H1 (cell line): ENCODE data around the gene CEP57. TPM values are rescaled to one million over a fixed set of nuclear protein-coding genes. Genes with fewer than 3 reads are reported as not detected.
"Not testable (repeated sequence)": the region's sequence is repeated elsewhere in the genome, so short reads cannot be mapped to it uniquely, and the experiment has no call there.

ENCODE experiments used
- CTCF ChIA-PET: fragments of 300-600 bp; sonication (Branson Sonifier 250); formaldehyde crosslinking; loops from one replicate; lab custom pipeline; 2021; ENCODE audit not compliant: partially characterized antibody; lab: Charles Lee
- POLR2A ChIA-PET: fragments of 300-600 bp; sonication (Branson Sonifier 250); formaldehyde crosslinking; loops from one replicate; lab custom pipeline; 2021; ENCODE audit warnings: inconsistent platforms; ENCODE audit not compliant: partially characterized antibody; lab: Charles Lee
- DNase-seq, 2 experiments: peaks; one replicate each; pipeline versions ENCODE4 v3.0.0 to v3.0.0-alpha.2; 2010 to 2022; ENCODE audit warnings: low spot score in 2 of 2, low read depth in 1 of 2, mixed read lengths in 1 of 2
- FAIRE-seq: peaks from 2 replicates; lab custom pipeline; 2011; peaks lifted over from hg19 to GRCh38; lab: Jason Lieb, UNC
- H2AFZ ChIP-seq: 2 replicates; pipeline ENCODE4 v1.8.1; 2012; ENCODE audit warnings: low read length, inconsistent platforms
- H2AK5ac ChIP-seq: 2 replicates; pipeline ENCODE4 v1.6.1; 2013; ENCODE audit warnings: low read depth, low read length
- H2BK120ac ChIP-seq: replicated peaks from 2 replicates; pipeline ENCODE3; 2013; ENCODE audit warnings: low read depth, low read length, inconsistent platforms
- H2BK12ac ChIP-seq: 2 replicates; pipeline ENCODE4 v1.6.1; 2013; ENCODE audit warnings: low read depth, low read length
- H2BK15ac ChIP-seq: 2 replicates; pipeline ENCODE4 v1.6.1; 2013; ENCODE audit warnings: low read length
- H2BK20ac ChIP-seq: 2 replicates; pipeline ENCODE4 v1.6.1; 2013; ENCODE audit warnings: low read length
- H2BK5ac ChIP-seq: 2 replicates; pipeline ENCODE4 v1.6.1; 2013; ENCODE audit warnings: low read depth, low read length
- H3K14ac ChIP-seq: 2 replicates; pipeline ENCODE4 v1.6.1; 2013; ENCODE audit warnings: inconsistent platforms; ENCODE audit not compliant: insufficient read length
- H3K18ac ChIP-seq: 2 replicates; pipeline ENCODE4 v1.6.1; 2013; ENCODE audit warnings: low read length; ENCODE audit errors: extremely low read depth
- H3K23ac ChIP-seq: 2 replicates; pipeline ENCODE4 v1.6.1; 2013; ENCODE audit warnings: inconsistent platforms; ENCODE audit not compliant: insufficient read length
- H3K23me2 ChIP-seq: 2 replicates; pipeline ENCODE4 v1.6.1; 2013; ENCODE audit warnings: low read depth, low read length
- H3K27ac ChIP-seq: 2 replicates; pipeline ENCODE4 v1.6.1; 2011; ENCODE audit warnings: low read depth, low read length, inconsistent platforms
- H3K27me3 ChIP-seq, 4 experiments: replicated peaks in 1 of 4; 1 replicate in 1 of 4; 2 replicates in 3 of 4; pipeline versions ENCODE4 v1.6.1 to v1.8.1; 2011 to 2013; ENCODE audit warnings: low read length in 3 of 4, mild to moderate bottlenecking in 3 of 4, inconsistent platforms in 2 of 4, mixed read lengths in 2 of 4, moderate library complexity in 1 of 4; ENCODE audit not compliant: control insufficient read depth in 3 of 4, insufficient read depth in 3 of 4; ENCODE audit errors: extremely low read depth in 1 of 4
- H3K36me3 ChIP-seq, 4 experiments: 2 replicates each; pipeline versions ENCODE4 v1.6.1 to v1.8.1; 2011 to 2013; ENCODE audit warnings: mild to moderate bottlenecking in 4 of 4, low read length in 3 of 4, moderate library complexity in 2 of 4, control low read depth in 1 of 4, inconsistent platforms in 1 of 4; ENCODE audit not compliant: insufficient read depth in 4 of 4, control insufficient read depth in 2 of 4
- H3K4ac ChIP-seq: replicated peaks from 2 replicates; pipeline ENCODE3; 2013; ENCODE audit warnings: low read length, low read depth, mixed read lengths, inconsistent platforms; ENCODE audit not compliant: insufficient read length
- H3K4me1 ChIP-seq, 4 experiments: replicated peaks in 1 of 4; 1 replicate in 1 of 4; 2 replicates in 3 of 4; pipeline versions ENCODE4 v1.6.1 to v1.8.1; 2011 to 2013; ENCODE audit warnings: low read length in 3 of 4, inconsistent platforms in 2 of 4, mixed read lengths in 1 of 4; ENCODE audit not compliant: insufficient read depth in 4 of 4, control insufficient read depth in 3 of 4
- H3K4me2 ChIP-seq, 2 experiments: 2 replicates each; pipeline versions ENCODE4 v1.6.1 to v1.8.1; 2011 to 2013; ENCODE audit warnings: low read depth in 2 of 2, low read length in 2 of 2, control low read depth in 1 of 2, inconsistent platforms in 1 of 2, mild to moderate bottlenecking in 1 of 2; ENCODE audit not compliant: insufficient read depth in 1 of 2
- H3K4me3 ChIP-seq, 4 experiments: fragments of 200-600, 300-600 bp in 1 of 4; sonication (generic), shearing (Covaris generic), sonication (Bioruptor Twin) in 1 of 4; 2 replicates each; pipeline versions ENCODE4 v1.5.1 to v1.8.1; 2011 to 2016; ENCODE audit warnings: low read length in 4 of 4, low read depth in 3 of 4, control low read depth in 2 of 4, inconsistent platforms in 2 of 4, mild to moderate bottlenecking in 2 of 4, mixed read lengths in 1 of 4, moderate library complexity in 1 of 4; ENCODE audit not compliant: insufficient read depth in 2 of 4; ENCODE audit errors: extremely low read depth in 1 of 4
- H3K56ac ChIP-seq: replicated peaks from 2 replicates; pipeline ENCODE3; 2013; ENCODE audit warnings: low read depth, mild to moderate bottlenecking, mixed read lengths, low read length, inconsistent platforms; ENCODE audit not compliant: insufficient read length
- H3K79me1 ChIP-seq: 2 replicates; pipeline ENCODE4 v1.6.1; 2013; ENCODE audit warnings: low read depth, low read length, control low read depth
- H3K79me2 ChIP-seq, 2 experiments: 2 replicates each; pipeline versions ENCODE4 v1.6.1 to v1.8.1; 2012 to 2013; ENCODE audit warnings: low read length in 2 of 2, mild to moderate bottlenecking in 2 of 2, inconsistent platforms in 1 of 2; ENCODE audit not compliant: insufficient read depth in 2 of 2, control insufficient read depth in 1 of 2
- H3K9ac ChIP-seq, 4 experiments: replicated peaks in 1 of 4; 1 replicate in 1 of 4; 2 replicates in 3 of 4; pipeline versions ENCODE4 v1.6.1 to v1.8.1; 2011 to 2013; ENCODE audit warnings: low read depth in 3 of 4, low read length in 3 of 4, control low read depth in 2 of 4, mild to moderate bottlenecking in 2 of 4, moderate library complexity in 2 of 4, inconsistent platforms in 1 of 4; ENCODE audit errors: extremely low read depth in 1 of 4
- H3K9me3 ChIP-seq, 2 experiments: 2 replicates each; pipeline versions ENCODE4 v1.6.1 to v1.8.1; 2012 to 2013; ENCODE audit warnings: mild to moderate bottlenecking in 2 of 2, moderate library complexity in 2 of 2, control low read depth in 1 of 2, inconsistent platforms in 1 of 2, low read depth in 1 of 2, low read length in 1 of 2, mixed read lengths in 1 of 2; ENCODE audit not compliant: insufficient read depth in 2 of 2
- H4K20me1 ChIP-seq, 2 experiments: replicated peaks in 1 of 2; 2 replicates each; pipeline versions ENCODE3 to v1.8.1; 2011 to 2013; ENCODE audit warnings: inconsistent platforms in 2 of 2, low read length in 2 of 2, mild to moderate bottlenecking in 1 of 2; ENCODE audit not compliant: insufficient read depth in 2 of 2, control insufficient read depth in 1 of 2
- H4K5ac ChIP-seq: 2 replicates; pipeline ENCODE4 v1.6.1; 2013; ENCODE audit warnings: low read length, low read depth, mixed read lengths, inconsistent platforms; ENCODE audit not compliant: insufficient read length
- H4K8ac ChIP-seq: 2 replicates; pipeline ENCODE4 v1.8.0; 2013; ENCODE audit warnings: mild to moderate bottlenecking, moderate library complexity, low read length, inconsistent platforms; ENCODE audit not compliant: insufficient read depth; ENCODE audit errors: extremely low read depth
- H4K91ac ChIP-seq: replicated peaks from 2 replicates; pipeline ENCODE3; 2013; ENCODE audit warnings: low read length, mixed read lengths, inconsistent platforms; ENCODE audit not compliant: insufficient read length
- WGBS, 2 experiments: shearing (Covaris generic) in 1 of 2; methylation state at CpG; one replicate each; pipeline versions ENCODE4 v1.1.6 to v1.1.7; 2013 to 2015; ENCODE audit warnings: low lambda C conversion rate in 2 of 2, mixed read lengths in 2 of 2, inconsistent platforms in 1 of 2, low coverage in 1 of 2, missing lambda C conversion rate in 1 of 2; ENCODE audit not compliant: insufficient replicate concordance in 2 of 2, insufficient coverage in 1 of 2, insufficient read length in 1 of 2; ENCODE audit errors: extremely low coverage in 1 of 2, missing lambda C conversion rate in 1 of 2; 5-methylcytosine and 5-hydroxymethylcytosine counted together
- polyA plus RNA-seq, 7 experiments: library from polyadenylated mRNA; depleted of rRNA in 3 of 7; stranded (reverse) in 5 of 7; unstranded in 2 of 7; fragments of >200 nt in 5 of 7; fragments of 200-250 nt in 2 of 7; gene quantifications; 1 replicate in 5 of 7; 2 replicates in 1 of 7; 4 replicates in 1 of 7; pipeline versions ENCODE4 v1.2.1 to v1.2.3, GENCODE V29; 2011 to 2013; ENCODE audit warnings: missing spikeins in 2 of 7, mixed read lengths in 2 of 7
- total RNA-seq: library from RNA; stranded (reverse); fragmentation: NEBNext Ultra II Directional; extraction: Animal tissue kit (Norgen Biotek cat#: 25700); gene quantifications from 2 replicates; pipeline ENCODE4 v1.2.1, GENCODE V29; 2021

CEP57 gene
- total and polyA plus RNA-seq, 2 of the 8 experiments (the other 6 are each of a cell fraction or from before 2014, with no cell fraction given), result 26.3 to 72.7 TPM

GRCh38 chr11:95806464-95806863 is 16.2 kb downstream of the CEP57 start:
- not testable (repeated sequence) for H4K20me1 ChIP-seq, H4K5ac ChIP-seq, H2BK15ac ChIP-seq, H2BK12ac ChIP-seq, FAIRE-seq, H3K14ac ChIP-seq, H3K23ac ChIP-seq, H3K23me2 ChIP-seq, H4K91ac ChIP-seq, H3K9ac ChIP-seq, H3K4me2 ChIP-seq, H3K27me3 ChIP-seq, H3K79me1 ChIP-seq, H3K4me3 ChIP-seq, H3K56ac ChIP-seq, H2AK5ac ChIP-seq, DNase-seq, H3K18ac ChIP-seq, H3K27ac ChIP-seq, H4K8ac ChIP-seq, H2AFZ ChIP-seq, H3K4me1 ChIP-seq, H2BK20ac ChIP-seq, H2BK5ac ChIP-seq, H2BK120ac ChIP-seq, H3K79me2 ChIP-seq, H3K4ac ChIP-seq
- Histone ChIP-seq H3K9me3 (peaks cover 12 to 14% of the 10 kb centered on the region in 2 experiments; a peak in 3 of 4 replicates), H3K36me3 (peaks cover 5 to 46% (median 28%) of the 10 kb centered on the region in 4 experiments; a peak in 7 of 8 replicates)
- WGBS, 2 experiments, result 93% methylated on average over 6 of the region's 6 CpGs; no CpG with 5 or more reads in 1 of the 2 experiments
- CTCF ChIA-PET, result interaction anchor here (1.1 kb wide), 1 partner anchor 11 kb away, joined by 3 read pairs; no protein-coding TSS in a partner anchor
- POLR2A ChIA-PET, result interaction anchor here (1.2 to 4.8 kb wide), 2 partner anchors 9 to 16 kb away, joined by 6 to 20 read pairs; partner anchors contain the start of genes CEP57 and FAM76B

- H2BK12ac ChIP-seq, H3K4me1 ChIP-seq, H3K14ac ChIP-seq, H4K20me1 ChIP-seq, CTCF ChIA-PET, H2AK5ac ChIP-seq, H3K27ac ChIP-seq, H4K5ac ChIP-seq, FAIRE-seq, H3K23ac ChIP-seq, H3K9ac ChIP-seq, POLR2A ChIA-PET, H3K4ac ChIP-seq, DNase-seq, H2BK15ac ChIP-seq, H4K91ac ChIP-seq, H3K23me2 ChIP-seq, H3K79me1 ChIP-seq, H3K79me2 ChIP-seq, H3K4me3 ChIP-seq, H2BK5ac ChIP-seq, H3K18ac ChIP-seq, H2BK120ac ChIP-seq, H3K56ac ChIP-seq, H3K4me2 ChIP-seq, H4K8ac ChIP-seq, H2AFZ ChIP-seq, H3K27me3 ChIP-seq, H2BK20ac ChIP-seq: not testable (repeated sequence)
- WGBS, 2 experiments, result 96% methylated on average over 2 of the region's 4 CpGs; no CpG with 5 or more reads in 1 of the 2 experiments
- H3K9me3 ChIP-seq, result peaks cover 5 to 13% of the 10 kb centered on the region in 2 experiments; a peak in 3 of 4 replicates
- H3K36me3 ChIP-seq, result peaks cover under 1 to 30% (median 9%) of the 10 kb centered on the region in 4 experiments; a peak in 7 of 8 replicates
Observed at GRCh38 chr11:95811052-95811451, 20.8 kb downstream of the CEP57 start.
